Trophoblast cell (in vitro differentiated cells and primary cell): Measurements from ENCODE around the gene VPS13D.

Experiments
- DNase-seq, 2 donors: peaks; one replicate each; pipeline ENCODE4 v3.0.0-alpha.2; 2016
- H2AFZ ChIP-seq: 2 replicates; pipeline ENCODE4 v1.6.1; 2013; ENCODE audit warnings: low read length, moderate library complexity, mild to moderate bottlenecking; ENCODE audit not compliant: insufficient read depth, poor library complexity
- H2AK5ac ChIP-seq: 2 replicates; pipeline ENCODE4 v1.6.1; 2013; ENCODE audit warnings: mild to moderate bottlenecking, low read length
- H2BK120ac ChIP-seq: 2 replicates; pipeline ENCODE4 v1.6.1; 2013; ENCODE audit warnings: low read length, mild to moderate bottlenecking, moderate library complexity; ENCODE audit not compliant: insufficient read depth, poor library complexity
- H2BK12ac ChIP-seq: 2 replicates; pipeline ENCODE4 v1.6.1; 2013; ENCODE audit warnings: mild to moderate bottlenecking, low read length, moderate library complexity
- H2BK5ac ChIP-seq: 2 replicates; pipeline ENCODE4 v1.6.1; 2013; ENCODE audit warnings: low read length, low read depth, moderate library complexity, mild to moderate bottlenecking; ENCODE audit not compliant: poor library complexity
- H3K14ac ChIP-seq: 2 replicates; pipeline ENCODE4 v1.6.1; 2013; ENCODE audit warnings: mild to moderate bottlenecking, low read length
- H3K18ac ChIP-seq: 2 replicates; pipeline ENCODE4 v1.6.1; 2013; ENCODE audit warnings: mild to moderate bottlenecking, low read length
- H3K23ac ChIP-seq: 2 replicates; pipeline ENCODE4 v1.6.1; 2013; ENCODE audit warnings: low read length
- H3K27ac ChIP-seq: 2 replicates; pipeline ENCODE4 v1.5.1; 2013; ENCODE audit warnings: low read depth, mild to moderate bottlenecking, inconsistent platforms, low read length, moderate library complexity
- H3K27me3 ChIP-seq: 2 replicates; pipeline ENCODE4 v1.6.1; 2013; ENCODE audit warnings: inconsistent platforms, mild to moderate bottlenecking, low read length, moderate library complexity; ENCODE audit not compliant: insufficient read depth
- H3K36me3 ChIP-seq, 2 experiments: 1 replicate in 1 of 2; 2 replicates in 1 of 2; pipeline ENCODE4 v1.6.1; 2013; ENCODE audit warnings: low read length in 2 of 2, mild to moderate bottlenecking in 2 of 2, moderate library complexity in 1 of 2; ENCODE audit not compliant: insufficient read depth in 2 of 2, control insufficient read depth in 1 of 2
- H3K4ac ChIP-seq: 2 replicates; pipeline ENCODE4 v1.6.1; 2013; ENCODE audit warnings: low read depth, mild to moderate bottlenecking, low read length, moderate library complexity
- H3K4me1 ChIP-seq, 2 experiments: 1 replicate in 1 of 2; 2 replicates in 1 of 2; pipeline ENCODE4 v1.6.1; 2013; ENCODE audit warnings: low read length in 2 of 2, mild to moderate bottlenecking in 2 of 2, moderate library complexity in 1 of 2; ENCODE audit not compliant: insufficient read depth in 2 of 2, control insufficient read depth in 1 of 2
- H3K4me2 ChIP-seq: 2 replicates; pipeline ENCODE4 v1.6.1; 2013; ENCODE audit warnings: inconsistent platforms, mild to moderate bottlenecking, low read length, moderate library complexity
- H3K4me3 ChIP-seq: 2 replicates; pipeline ENCODE4 v1.5.1; 2013; ENCODE audit warnings: mild to moderate bottlenecking, low read depth, low read length, inconsistent platforms
- H3K79me1 ChIP-seq: one replicate; pipeline ENCODE4 v1.6.1; 2013; ENCODE audit warnings: low read length
- H3K79me2 ChIP-seq: 2 replicates; pipeline ENCODE4 v1.6.1; 2013; ENCODE audit warnings: low read length, mild to moderate bottlenecking; ENCODE audit not compliant: control insufficient read depth, insufficient read depth, poor library complexity
- H3K9ac ChIP-seq: 2 replicates; pipeline ENCODE4 v1.6.1; 2013; ENCODE audit warnings: mild to moderate bottlenecking, low read length
- H3K9me3 ChIP-seq: 2 replicates; pipeline ENCODE4 v1.6.1; 2013; ENCODE audit warnings: low read depth, mild to moderate bottlenecking, control low read depth, inconsistent platforms, low read length; ENCODE audit not compliant: insufficient read depth
- H4K12ac ChIP-seq: 2 replicates; pipeline ENCODE4 v1.6.1; 2013; ENCODE audit warnings: low read depth, mild to moderate bottlenecking, low read length, moderate library complexity
- H4K8ac ChIP-seq: 2 replicates; pipeline ENCODE4 v1.6.1; 2013; ENCODE audit warnings: low read depth, mild to moderate bottlenecking, low read length, moderate library complexity
- H4K91ac ChIP-seq: one replicate; pipeline ENCODE4 v1.6.1; 2013; ENCODE audit warnings: low read depth, mild to moderate bottlenecking, low read length, moderate library complexity
- WGBS: extraction: QIAGEN DNeasy Blood & Tissue Kit; methylation state at CpG from one replicate; pipeline ENCODE4 v1.1.7; 2013; ENCODE audit warnings: missing lambda C conversion rate; ENCODE audit not compliant: insufficient read length, insufficient coverage; ENCODE audit errors: extremely low coverage; 5-methylcytosine and 5-hydroxymethylcytosine counted together

Gene VPS13D

DNA sequence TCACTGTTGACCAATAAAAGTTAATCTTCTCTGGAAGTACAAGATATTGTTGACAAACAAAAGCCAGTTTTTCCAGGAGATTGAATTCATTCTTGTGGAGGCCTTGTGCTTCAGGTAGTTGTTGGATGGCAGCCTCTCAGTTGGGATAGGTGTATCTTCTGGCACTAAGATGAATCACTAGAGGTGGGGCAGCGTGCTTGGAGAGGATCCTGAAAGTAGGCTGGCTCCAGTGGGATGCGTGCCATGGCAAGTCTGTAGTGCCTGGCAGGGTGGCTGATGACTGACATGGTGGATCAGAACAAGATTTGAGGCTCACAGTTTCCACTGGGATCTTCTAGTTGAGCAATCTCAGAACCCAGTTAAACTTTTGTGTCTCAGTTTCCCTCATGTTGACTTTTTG lies 2.4 kb downstream of the VPS13D start:
- no peak for DNase-seq
- Histone ChIP-seq H3K36me3 (peaks cover 2 to 4% of the 10 kb centered on the region in 2 experiments), H3K9me3 (no peaks in the 10 kb centered on the region), H3K18ac (no peak overlapping the region), H4K8ac (no peak overlapping the region), H2BK120ac (no peak overlapping the region), H3K4me1 (peaks cover 3 to 5% of the 10 kb centered on the region in 2 experiments), H3K23ac (no peak overlapping the region), H4K12ac (no peak overlapping the region), H2BK12ac (no peak overlapping the region), H3K14ac (no peak overlapping the region), H3K4ac (no peak overlapping the region), H3K4me2 (no peak overlapping the region), H2BK5ac (no peak overlapping the region), H4K91ac (no peak overlapping the region), H3K27ac (no peak overlapping the region), H3K79me1 (peaks cover 5% of the 10 kb centered on the region), H3K79me2 (peaks cover 5% of the 10 kb centered on the region), H3K9ac (no peak overlapping the region), H3K4me3 (no peak overlapping the region), H2AFZ (no peak overlapping the region), H3K27me3 (no peaks in the 10 kb centered on the region), H2AK5ac (no peak overlapping the region)
- no CpG with 5 or more reads among the region's 2 CpGs for WGBS

DNA sequence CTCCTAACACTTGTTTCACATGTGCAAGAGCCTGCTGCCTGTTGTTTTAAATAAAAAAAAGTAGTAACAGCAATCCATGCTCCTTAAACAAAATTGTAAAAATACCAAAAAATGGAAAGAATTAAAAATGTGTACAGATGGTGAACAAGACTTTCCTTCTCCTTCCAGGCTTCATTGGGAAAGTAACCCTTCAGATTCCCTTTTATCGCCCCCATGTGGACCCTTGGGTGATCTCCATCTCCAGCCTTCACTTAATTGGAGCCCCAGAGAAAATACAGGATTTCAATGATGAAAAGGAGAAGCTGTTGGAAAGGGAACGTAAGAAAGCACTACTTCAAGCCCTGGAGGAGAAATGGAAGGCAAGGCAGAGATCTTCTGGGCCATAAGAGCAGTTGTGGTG lies 14.2 kb downstream of the VPS13D start:
- Histone ChIP-seq H3K36me3 (peaks cover 10 to 27% of the 10 kb centered on the region in 2 experiments), H3K9me3 (no peaks in the 10 kb centered on the region), H2BK12ac (no peak overlapping the region), H3K79me1 (no peaks in the 10 kb centered on the region), H4K12ac (no peak overlapping the region), H3K4me1 (no peaks in the 10 kb centered on the region), H3K79me2 (no peaks in the 10 kb centered on the region), H2BK120ac (no peak overlapping the region), H2AK5ac (no peak overlapping the region), H3K14ac (no peak overlapping the region), H4K91ac (no peak overlapping the region), H3K27me3 (no peaks in the 10 kb centered on the region), H3K4ac (no peak overlapping the region), H3K4me3 (no peak overlapping the region), H3K9ac (no peak overlapping the region), H3K27ac (no peak overlapping the region), H3K18ac (no peak overlapping the region), H3K4me2 (no peak overlapping the region), H4K8ac (no peak overlapping the region), H2AFZ (no peak overlapping the region), H3K23ac (no peak overlapping the region), H2BK5ac (no peak overlapping the region)
- DNase-seq, result no peak
- no CpG with 5 or more reads among the region's 2 CpGs for WGBS

DNA sequence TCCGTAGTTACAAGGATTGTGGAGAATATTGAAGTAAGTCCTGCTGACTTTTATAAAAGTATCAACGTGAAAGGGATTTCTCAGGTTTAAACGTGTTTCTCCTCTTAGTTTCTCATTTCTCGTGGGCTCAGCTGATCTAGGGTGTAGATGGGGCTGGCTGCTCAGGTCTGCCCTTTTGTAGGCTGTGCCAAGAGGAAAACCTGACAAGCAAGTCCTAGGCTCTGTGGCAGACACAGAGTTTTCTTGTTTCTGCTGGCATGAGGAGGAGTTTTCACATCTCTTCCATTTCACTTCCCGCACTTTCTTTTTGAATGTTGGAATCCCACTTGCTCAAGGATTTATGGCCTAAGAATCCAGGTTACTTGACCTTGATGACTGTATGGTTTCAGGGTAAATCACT lies 14.8 kb downstream of the VPS13D start:
- Histone ChIP-seq H4K91ac (no peak overlapping the region), H3K27ac (no peak overlapping the region), H3K79me2 (no peaks in the 10 kb centered on the region), H2AK5ac (no peak overlapping the region), H3K18ac (no peak overlapping the region), H3K36me3 (peaks cover 10 to 30% of the 10 kb centered on the region in 2 experiments), H3K23ac (no peak overlapping the region), H3K4me1 (no peaks in the 10 kb centered on the region), H3K79me1 (no peaks in the 10 kb centered on the region), H3K9me3 (no peaks in the 10 kb centered on the region), H2BK120ac (no peak overlapping the region), H2BK12ac (no peak overlapping the region), H3K14ac (no peak overlapping the region), H3K9ac (no peak overlapping the region), H3K4me3 (no peak overlapping the region), H3K27me3 (no peaks in the 10 kb centered on the region), H4K8ac (no peak overlapping the region), H3K4ac (no peak overlapping the region), H2BK5ac (no peak overlapping the region), H3K4me2 (no peak overlapping the region), H4K12ac (no peak overlapping the region), H2AFZ (no peak overlapping the region)
- no CpG with 5 or more reads among the region's 5 CpGs for WGBS
- no peak for DNase-seq

DNA sequence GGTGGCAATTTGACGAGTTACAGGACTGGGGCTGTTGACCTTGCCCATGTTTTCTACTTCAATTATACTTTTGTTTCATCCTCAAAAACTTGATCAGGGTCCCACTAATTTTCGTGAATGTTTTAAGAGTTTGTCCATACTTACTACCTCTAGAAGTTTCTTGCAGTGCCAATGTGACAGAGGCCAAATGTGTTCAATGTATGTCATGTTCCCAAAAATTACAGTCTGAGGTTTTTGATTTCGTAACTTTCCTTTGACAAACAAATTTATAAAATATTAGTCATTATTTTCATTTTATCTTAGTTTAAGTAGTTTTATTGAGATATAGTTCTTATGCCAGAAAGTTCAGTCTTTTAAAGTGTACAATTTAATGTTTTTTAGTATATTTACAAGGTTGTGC lies 15.3 kb downstream of the VPS13D start:
- Histone ChIP-seq H3K4me3 (no peak overlapping the region), H3K4me1 (no peaks in the 10 kb centered on the region), H3K4ac (no peak overlapping the region), H2BK120ac (no peak overlapping the region), H3K79me2 (no peaks in the 10 kb centered on the region), H3K18ac (no peak overlapping the region), H3K9me3 (no peaks in the 10 kb centered on the region), H2BK5ac (no peak overlapping the region), H3K23ac (no peak overlapping the region), H3K27me3 (no peaks in the 10 kb centered on the region), H4K12ac (no peak overlapping the region), H3K36me3 (peaks cover 12 to 35% of the 10 kb centered on the region in 2 experiments), H3K4me2 (no peak overlapping the region), H2AK5ac (no peak overlapping the region), H3K27ac (no peak overlapping the region), H3K14ac (no peak overlapping the region), H4K91ac (no peak overlapping the region), H3K9ac (no peak overlapping the region), H4K8ac (no peak overlapping the region), H2AFZ (no peak overlapping the region), H3K79me1 (no peaks in the 10 kb centered on the region), H2BK12ac (no peak overlapping the region)
- no CpG with 5 or more reads among the region's 3 CpGs for WGBS
- no peak for DNase-seq
